IPS DF 19.7 (cell line): ENCODE data around the gene LYZL1.
"Not testable (repeated sequence)": the region's sequence is repeated elsewhere in the genome, so short reads cannot be mapped to it uniquely, and the experiment has no call there.

Experiments used
- DNase-seq: peaks from one replicate; pipeline ENCODE4 v3.0.0-alpha.2; 2013; ENCODE audit warnings: low read depth, low spot score

The LYZL1 gene

DNA sequence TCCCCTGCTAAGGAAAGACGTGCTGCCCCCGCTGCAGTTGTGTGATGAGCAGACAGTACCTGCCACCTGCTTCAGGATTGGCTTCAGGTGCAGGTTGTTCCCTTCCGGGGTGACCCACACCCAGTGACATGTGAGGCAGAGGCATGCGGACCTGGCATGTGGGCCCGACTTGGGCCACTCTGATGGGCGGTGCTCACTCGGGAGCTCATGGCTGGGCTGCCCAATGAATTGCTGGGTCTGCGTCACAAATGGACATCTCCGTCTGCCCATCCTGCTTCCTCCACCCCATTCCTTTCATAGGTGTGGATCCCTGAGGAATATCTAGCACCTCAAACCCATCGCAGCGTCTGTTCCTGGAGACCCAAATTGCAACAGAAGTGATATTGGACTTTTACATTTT lies 19.3 kb downstream of the LYZL1 start:
- DNase-seq = not testable (repeated sequence)

DNA sequence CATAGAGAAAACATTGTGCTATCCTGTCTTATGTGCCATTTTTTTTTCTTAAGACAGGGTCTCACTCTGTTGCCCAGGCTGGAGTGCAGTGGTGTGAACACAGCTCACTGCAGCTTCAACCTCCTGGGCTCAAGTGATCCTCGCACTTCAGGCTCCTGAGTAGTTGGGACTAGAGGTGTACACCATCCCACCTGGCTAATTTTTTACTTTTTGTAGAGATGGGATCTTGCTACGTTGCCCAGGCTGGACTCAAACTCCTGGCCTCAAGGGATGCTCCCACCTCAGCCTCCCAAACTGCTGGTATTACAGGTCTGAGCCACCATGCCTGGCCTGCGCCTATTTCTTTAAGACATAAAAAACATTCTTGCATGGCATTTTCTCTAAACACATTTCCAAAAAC lies 20.6 kb downstream of the LYZL1 start:
- no peak for DNase-seq

DNA sequence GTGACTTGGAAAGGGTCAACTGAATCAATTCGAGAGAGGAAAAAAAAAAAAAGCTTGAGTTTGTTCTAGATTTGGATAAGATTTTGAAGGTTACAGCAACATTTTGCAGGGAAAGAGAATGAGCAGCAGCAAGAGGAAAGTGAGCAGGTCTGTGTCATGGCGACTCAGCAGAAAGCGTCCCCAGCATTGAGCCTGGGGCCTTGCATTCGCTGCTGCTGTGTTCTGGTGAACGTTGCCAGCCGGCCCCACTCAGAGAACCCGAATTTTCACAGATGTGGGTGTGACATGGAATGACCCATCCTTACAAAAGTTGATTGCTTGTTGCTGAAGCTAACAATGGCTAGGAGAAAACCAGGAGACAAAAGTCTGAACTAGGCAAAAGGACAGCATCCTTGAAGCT lies 21.6 kb downstream of the LYZL1 start:
- DNase-seq = not testable (repeated sequence)

DNA sequence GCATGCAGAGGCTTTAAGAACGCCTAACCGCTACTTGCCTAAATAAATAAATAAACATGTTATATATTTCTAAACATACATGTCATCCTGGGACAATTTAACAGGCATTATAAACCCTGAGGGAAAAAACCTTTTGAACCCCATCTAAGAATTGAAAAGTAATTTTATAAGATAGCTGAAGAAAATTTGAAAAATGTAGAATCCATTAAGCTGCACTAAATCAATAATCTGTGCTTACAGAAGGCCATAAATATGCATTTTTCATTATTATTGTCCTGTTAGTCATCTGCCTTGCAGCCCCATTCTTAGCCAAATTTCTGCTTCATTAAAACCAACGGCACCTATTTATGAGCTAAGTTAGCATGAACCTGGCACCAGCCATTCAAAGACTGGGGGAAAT lies 24.2 kb downstream of the LYZL1 start:
- no peak for DNase-seq

DNA sequence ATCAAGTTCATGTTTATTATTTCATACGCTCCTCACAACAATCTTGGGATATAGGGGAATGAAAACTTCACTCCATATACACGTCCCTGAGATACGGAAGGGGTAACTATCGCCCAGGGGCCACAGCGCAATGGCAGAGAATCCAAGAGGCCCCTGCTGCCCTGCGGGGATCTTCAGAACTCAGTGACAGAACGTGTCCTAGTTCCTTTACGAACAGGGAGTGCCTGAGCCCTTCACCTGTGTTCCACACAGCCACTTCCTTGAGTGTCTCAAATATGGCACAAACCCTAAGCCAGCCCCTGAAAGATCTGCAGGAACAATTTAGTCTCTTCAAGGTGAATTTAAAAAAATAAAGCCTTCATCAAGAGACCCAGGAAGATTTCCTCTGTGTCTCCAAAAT lies 25.9 kb downstream of the LYZL1 start:
- no peak for DNase-seq

DNA sequence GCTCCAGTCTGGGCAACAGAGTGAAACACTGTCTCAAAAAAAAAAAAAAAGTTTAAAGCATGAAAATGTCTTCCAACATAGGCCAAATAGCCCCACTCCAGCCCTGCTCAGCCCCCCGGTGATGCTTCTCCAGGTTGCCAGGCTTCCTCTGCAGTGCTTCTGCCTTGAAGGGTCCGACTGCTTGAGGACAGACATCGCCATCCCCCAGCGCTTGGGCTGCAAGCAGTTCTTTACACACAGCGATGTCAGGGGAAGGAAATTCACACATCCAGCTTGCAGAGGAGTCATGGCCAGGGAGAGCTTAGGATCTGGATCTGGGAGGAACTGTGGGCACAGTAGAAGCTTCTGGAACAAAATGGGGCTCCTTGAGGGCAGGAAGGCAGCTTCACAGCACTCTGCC lies 26.9 kb downstream of the LYZL1 start:
- no peak for DNase-seq

DNA sequence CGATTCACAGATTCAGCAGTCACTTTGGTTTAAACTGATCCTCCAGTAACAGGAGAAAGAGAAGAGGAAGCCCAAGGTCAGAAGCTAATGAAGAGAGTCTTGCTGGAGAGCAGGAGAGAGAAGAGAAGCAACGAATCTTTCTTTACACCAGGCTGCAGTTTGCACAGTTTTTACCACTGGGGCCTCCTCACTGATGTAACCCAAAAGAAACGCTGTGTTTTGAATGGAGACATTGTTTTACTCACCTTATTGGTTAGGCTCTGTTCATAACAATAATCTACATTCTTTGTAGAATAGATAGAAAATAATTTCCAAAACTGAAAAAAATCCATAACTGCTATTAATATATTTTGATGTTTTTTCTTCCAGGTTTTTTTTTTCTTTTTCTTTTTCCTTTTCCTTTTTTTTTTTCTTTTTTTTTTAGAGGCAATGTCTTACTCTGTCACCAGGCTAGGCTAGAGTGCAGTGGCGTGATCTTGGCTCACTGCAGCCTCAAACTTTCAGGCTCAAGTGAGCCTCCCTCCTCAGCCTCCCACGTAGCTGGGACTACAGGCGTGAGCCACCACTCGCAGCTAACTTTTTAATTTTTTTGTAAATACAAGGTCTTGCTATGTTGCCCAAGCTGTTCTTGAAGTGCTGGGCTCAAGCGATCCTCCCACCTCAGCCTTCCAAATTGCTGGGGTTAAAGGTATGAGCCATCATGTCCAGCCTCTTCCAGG lies 27.6 kb downstream of the LYZL1 start:
- DNase-seq = no peak

DNA sequence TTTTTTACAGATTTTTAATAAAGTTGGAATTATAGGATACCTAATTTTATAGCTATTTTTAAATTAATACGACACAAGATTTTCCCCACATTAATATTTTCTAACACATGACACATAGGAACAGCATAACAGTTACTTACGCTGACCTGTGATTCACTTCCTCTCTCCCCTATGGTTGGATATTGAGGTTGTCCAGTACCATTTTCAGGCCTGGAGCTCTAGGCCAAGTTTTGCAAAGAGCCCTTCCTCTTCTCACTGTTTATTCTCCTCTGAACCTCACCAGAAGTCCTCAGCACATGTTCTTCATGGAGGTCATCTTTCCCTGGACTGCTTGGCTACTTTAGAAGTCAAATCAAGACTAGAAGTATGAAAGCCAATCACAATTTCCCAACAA lies 28.2 kb downstream of the LYZL1 start:
- no peak for DNase-seq

DNA sequence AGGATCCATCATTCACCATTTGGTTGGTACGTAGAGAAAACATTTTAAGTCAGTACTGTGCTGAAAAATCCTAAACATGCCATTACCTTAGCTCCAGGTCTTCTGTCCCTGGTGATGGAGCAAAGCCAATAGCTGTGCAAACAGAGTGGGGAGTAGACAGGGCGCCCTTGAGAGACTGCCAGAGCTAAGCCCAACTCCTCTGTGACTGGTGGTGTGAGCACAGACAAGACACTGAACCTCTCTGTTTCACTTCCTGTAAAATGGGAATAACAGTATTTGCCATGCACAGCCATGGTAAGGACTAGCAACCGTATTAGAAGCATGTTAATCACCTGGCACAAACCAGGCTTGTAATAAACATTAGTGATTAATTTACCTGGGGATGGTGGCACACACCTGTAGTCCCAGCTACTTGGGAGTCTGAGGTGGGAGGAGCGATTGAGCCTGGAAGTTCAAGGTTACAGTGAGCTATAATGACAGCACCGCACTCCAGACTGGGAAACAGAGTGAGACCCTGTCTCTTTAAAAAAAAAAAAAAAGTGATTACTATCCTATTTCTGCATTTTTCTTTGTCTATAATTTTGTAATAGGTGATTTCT lies 28.7 kb downstream of the LYZL1 start:
- no peak for DNase-seq

DNA sequence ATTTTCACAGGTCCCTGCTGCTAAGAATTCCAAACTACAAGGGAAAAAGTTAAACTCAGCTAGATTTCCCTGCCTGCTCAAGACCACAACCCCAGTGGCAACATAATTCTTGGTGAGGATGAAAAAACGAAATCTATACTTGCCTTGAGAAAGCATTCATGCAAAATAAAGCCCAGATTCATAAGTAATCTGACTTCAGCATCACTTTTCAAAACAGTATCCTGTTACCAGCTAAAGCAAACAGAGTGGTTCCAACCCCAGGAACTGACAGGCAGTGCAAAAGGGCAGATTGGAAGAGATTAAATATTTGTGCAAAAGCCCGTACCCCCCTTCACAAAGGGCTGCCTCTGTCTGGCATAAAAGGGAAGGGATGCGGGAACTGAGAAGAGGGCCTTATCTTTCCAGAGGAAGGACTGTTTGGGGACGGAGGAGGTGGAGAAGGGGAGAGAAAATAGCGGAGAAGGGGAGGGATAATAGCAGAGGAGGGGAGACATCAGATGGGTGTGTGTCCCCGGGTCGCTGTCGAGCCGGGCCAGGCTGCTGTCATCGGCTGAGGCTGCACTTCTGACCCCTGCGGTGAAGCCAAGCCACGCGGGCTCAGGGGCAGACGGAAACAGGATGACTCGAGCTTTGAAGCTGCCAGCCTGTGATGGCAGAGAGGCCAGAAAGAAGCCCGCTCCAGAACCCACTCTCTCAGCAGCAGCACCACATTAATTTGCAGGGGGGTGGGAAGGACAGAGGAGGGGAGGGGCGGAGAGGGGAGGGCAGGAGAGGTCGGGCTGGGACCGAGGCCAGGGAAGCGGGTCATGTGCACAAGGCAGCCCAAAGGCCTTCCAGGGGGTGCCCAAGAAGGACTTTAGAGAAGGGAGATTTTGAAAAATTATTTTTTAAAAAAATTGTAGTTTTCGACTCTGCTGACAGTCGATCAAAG lies 29.5 kb downstream of the LYZL1 start:
- DNase-seq = not testable (repeated sequence)

DNA sequence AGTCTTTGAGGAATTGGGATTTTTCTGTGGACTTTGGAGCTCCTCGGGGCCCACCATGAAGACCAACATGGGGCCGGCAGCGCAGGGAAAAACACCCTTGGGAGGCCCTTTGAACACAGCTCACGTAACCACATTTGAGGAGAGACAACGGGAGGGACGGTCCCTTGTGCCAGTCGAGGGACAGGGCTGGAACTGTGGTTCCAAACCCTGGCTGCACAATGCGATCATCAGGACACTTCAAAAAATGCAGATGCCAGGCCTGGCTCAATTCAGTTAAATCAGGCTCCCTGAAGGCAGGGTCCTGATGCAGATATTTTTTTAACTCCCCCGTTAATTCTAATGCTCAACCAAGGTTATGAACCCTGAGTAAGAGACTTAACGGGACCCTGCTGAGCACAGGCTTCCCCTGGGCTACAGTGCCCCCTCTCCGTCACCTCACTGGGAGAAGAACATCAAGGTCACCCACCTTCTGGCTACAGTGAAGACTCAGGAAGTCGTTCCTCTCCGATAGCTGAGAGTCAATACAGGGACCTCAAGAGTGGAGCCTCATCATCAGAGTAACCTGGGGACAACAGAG lies 30.4 kb downstream of the LYZL1 start:
- no peak for DNase-seq

DNA sequence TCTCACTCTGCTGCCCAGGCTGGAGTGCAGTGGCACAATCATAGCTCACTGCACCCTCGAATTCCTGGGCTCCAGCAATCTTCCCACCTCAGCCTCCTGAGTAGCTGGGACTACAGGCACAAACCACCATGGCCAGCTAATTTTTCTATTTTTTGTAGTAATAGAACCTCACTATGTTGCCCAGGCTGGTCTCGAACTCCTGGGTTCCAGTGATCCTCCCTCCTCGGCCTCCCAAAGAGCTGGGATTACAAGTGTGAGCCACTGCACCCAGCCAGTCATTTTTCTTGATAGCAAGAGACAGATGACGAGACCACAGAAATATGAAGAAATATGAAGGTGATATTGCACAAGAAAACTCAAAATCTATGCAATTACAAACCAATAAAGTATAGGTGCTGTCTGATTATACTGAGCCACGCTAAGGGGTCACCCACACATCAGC lies 31.8 kb downstream of the LYZL1 start:
- not testable (repeated sequence) for DNase-seq

DNA sequence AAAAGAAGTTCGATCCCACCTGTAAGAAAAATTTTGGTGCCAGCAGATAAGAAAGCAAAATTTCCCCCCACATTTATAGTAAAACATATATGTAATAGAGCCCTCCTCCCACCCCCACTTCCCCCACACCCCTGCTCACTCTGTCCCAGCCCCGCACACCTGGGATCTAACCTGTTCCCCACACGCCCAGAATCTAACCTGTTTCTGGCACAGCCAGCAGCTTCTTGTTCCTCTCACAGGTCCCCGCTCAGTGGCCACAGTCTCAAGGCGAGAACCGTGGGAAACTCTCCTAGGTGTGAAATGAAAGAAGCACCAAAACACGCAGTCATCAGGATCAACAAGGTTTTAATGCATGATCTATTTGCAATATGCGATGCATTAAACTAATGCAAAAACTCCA lies 32.8 kb downstream of the LYZL1 start:
- no peak for DNase-seq

DNA sequence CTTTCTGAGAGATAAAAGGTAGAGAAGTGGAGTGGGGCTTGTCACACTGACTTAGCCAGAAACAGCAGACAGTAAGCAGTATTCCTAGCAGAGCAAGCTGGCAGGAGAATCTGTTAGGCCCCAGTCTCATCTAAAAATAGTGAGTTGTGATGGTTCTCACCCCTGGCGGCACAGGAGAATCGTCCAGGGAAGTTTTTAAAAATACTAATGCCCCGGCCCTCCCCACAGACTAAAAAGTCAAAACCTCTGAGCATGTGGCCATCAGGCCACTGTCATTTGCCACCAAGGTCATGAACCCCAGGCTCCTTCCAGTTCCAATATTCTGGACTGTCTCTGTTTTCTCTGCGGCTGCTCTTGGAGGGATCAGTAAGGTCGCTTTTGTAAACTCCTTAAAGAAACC lies 34.0 kb downstream of the LYZL1 start:
- no peak for DNase-seq

DNA sequence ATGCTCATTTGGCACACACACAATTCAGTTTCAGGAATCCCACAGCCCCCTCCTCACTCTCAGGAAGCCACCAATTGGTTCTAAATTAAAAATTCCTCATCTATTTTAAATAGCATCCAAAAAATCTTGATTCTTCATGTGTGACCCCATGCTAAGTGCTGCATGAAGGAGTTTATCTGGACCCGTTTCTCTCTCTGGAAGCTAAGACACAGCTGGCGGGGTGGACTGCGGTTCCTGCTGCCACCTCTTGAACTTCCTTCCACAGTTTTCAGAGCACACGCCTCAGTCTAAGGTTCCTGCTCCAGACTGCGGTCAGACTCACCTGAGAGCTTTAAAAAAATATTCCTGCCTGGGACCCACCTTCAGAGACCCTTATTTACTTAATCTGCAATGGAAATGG lies 34.5 kb downstream of the LYZL1 start:
- no peak for DNase-seq

DNA sequence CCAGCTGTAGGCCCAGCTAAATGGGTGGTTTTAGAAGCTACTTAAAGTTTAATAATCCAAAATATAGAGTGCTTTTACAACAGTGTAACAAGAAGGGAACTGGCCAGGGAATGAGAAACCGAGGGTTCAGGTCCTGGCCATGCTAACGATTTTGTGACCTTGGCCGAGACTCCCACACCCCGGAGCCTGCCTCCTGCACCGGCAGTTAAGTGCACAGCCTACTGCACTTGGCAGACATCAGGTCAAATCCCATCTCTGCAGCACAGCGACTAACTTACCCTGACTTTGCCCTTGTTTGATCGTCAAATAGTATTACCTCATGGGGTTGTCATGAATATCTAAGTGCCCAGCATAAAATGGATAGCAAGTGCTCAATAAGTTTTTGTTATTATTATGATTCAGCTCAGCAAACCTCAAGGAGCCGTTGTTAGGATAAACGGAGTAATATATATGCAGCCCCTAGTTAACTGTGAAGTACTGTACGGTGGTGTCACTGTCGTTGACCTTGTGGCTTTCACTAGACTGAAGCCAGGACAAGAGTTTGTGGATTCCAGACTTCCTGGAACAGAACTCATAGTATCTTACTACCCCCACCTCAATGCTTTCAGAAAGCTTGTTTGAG lies 35.5 kb downstream of the LYZL1 start:
- DNase-seq = no peak

DNA sequence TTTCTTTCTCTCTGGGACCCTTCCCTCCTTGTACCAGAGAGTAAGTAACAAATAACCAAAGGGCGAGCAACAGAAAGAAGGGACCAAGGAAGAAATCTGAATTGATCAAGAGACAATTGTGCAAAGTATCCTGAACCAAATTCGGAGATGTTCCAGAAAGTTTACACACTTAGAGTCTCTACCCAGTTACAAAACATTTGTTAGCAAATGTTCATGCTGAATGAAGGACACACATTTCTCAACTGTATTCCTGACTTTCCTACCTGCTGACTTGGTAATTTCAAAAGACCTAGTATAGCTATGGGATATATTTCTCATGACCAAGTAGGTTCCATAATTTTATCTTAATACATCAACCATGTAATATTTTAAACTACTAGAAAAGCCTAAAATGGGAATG lies 37.4 kb downstream of the LYZL1 start:
- DNase-seq = no peak

DNA sequence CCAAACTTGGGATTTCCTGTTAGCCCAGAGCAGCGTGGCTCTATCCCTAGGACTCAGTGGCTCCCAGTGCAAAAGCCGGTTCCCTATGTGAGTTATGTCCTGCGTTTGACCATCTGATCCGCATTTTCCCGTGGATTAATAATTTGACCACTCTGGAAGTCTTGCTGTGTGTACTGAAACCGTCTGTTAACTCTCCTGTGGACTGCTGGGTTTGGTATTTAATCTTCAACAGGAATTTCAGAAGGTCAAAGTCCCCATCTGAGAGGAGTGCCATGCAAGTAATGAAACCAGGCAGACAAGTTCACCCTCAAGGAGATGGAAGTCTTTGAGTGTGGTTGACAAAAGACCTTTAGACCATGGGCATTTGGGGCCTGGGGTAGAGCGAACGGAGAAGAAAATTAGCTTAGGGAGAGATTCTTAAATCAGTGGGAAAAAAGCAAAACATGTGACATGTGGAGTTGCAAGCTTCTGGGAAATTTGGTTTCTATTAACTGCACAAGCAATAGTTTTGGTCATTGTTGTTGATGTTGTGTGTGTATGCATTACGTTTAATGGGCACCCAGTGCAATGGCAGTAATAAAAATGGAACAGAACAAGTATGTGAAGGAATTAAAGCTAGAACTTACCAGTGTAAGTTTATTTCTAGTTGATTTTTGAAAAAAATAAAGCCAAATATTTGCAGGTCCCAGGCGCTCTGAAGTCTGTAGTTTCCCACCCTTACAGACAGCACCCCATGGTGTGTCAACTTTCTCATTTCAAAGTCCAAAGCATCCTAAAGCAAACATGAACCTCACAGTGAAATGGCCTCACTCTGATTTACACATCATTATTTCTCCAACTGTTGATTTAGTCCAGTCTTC lies 38.2 kb downstream of the LYZL1 start:
- no peak for DNase-seq

DNA sequence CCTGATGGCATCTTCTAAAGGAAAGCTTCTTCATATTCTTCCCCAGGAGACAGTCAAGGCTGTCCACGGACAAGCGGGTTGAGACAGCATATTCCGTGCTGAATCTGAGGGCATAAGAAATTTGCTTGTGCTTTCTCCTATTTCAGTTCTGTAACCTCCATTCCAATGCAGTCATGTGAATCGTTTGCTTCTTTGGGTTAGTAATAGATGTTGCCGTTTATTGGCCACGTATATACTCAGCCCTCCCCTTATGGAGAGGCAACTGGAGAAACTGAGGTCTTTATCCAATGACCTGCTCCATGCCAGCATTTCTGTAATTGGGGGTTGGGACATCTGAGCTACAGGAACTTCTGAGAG lies 38.9 kb downstream of the LYZL1 start:
- DNase-seq = no peak

DNA sequence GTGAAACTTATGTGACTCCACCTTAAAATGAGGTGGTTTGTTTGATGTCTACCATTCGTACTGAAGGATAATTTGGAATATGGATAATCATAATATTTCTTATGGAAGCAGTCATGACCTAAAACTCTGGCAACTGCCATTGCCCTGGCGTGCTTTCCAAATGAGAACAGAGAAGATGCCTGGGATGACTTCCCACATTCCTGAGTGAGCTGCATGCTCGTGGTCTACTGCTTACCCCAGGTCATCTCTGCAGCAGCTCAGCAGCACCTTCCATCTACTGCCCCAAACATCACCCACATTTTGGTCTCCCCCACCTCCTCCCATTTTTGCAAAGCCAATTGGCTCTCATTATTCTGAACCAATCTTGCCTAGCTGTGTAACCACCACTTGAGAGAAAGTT lies 40.1 kb downstream of the LYZL1 start:
- DNase-seq = no peak

DNA sequence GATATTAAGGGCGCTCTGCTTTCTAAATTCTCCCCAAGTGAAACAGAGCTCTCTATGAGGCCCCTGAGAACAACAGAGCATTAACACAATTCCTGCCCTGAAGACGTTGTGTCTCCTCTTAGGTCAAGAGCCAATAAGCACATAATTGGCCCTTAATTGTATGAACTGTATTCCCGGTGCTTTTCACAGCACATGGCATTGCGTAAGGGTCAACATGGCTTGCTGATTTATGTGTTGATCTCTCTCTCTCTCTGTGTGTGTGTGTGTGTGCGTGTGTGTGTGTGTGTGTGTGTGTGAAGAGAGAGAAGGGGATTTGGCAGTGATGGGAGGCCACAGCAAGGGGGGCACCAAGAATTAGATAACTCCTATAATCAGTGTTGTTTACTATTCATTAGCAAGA lies 40.5 kb downstream of the LYZL1 start:
- DNase-seq = no peak
